ENCODE data around the gene SEC16A.

GRCh38 chr9:136531186-136531903 is 48.5 kb upstream of the SEC16A start:
- no peak for TF ChIP-seq EZH2 (IDR thresholded peaks at IDR 0.05; ENCODE audit: insufficient read depth, low read length)
- no peak for TF ChIP-seq CTCF (IDR thresholded peaks at IDR 0.05; ENCODE audit: insufficient read depth, low read depth, low read length)
